HCT116 (cell line): ENCODE data around the gene NHERF1. TPM values are rescaled to one million over a fixed set of nuclear protein-coding genes. Genes with fewer than 3 reads are reported as not detected.

Source experiments
- ATAC-seq: fragments of 200-7000 bp; cut with Tn5 transposase; 2 replicates; pipeline ENCODE4 v1.9.1; 2020; ENCODE audit warnings: mild to moderate bottlenecking, moderate library complexity
- BruUV-seq: library from RNA; stranded (reverse); fragments of 400-500 nt; replicated peaks from 2 replicates; lab custom pipeline; 2021; lab: Mats Ljungman, UMichigan
- CTCF ChIA-PET: fragments of 300-600 bp; sonication (Branson Sonifier 250); formaldehyde crosslinking; loops from one replicate; lab custom pipeline; 2021; ENCODE audit warnings: antibody characterized with exemption; lab: Charles Lee
- POLR2A ChIA-PET: fragments of 300-600, 350-600 bp; sonication (Branson Sonifier 250); formaldehyde crosslinking; loops from one replicate; lab custom pipeline; 2021; ENCODE audit warnings: antibody characterized with exemption; lab: Charles Lee
- RAD21 ChIA-PET, 2 experiments: fragments of 300-600 bp; sonication (Branson Sonifier 250); formaldehyde crosslinking; loops; one replicate each; lab custom pipeline; 2023; ENCODE audit warnings: low total read pairs in 2 of 2; ENCODE audit not compliant: uncharacterized antibody in 2 of 2, unreplicated experiment in 2 of 2, low non-redundant PET in 1 of 2; lab: Charles Lee
- DNase-seq: peaks from one replicate; pipeline ENCODE4 v3.0.0-alpha.2; 2010; ENCODE audit warnings: low read depth, low spot score
- H2AFZ ChIP-seq: fragments of 200-600 bp; shearing (Covaris generic), sonication (generic); 2 replicates; pipeline ENCODE4 v1.6.1; 2017; ENCODE audit warnings: low read depth, mixed run types, mixed read lengths, antibody characterized with exemption, low read length; ENCODE audit not compliant: poor library complexity, severe bottlenecking
- H3K27ac ChIP-seq: 2 replicates; pipeline ENCODE4 v1.5.1; 2012; ENCODE audit warnings: low read depth, low read length
- H3K27me3 ChIP-seq: fragments of 200-600 bp; sonication (generic); 2 replicates; pipeline ENCODE4 v1.6.1; 2016; ENCODE audit warnings: mixed run types, low read length, mixed read lengths; ENCODE audit not compliant: insufficient read depth
- H3K36me3 ChIP-seq, 2 experiments: fragments of 200-500 bp in 1 of 2; fragments of 200-600 bp in 1 of 2; sonication (Bioruptor generic) in 1 of 2; sonication (generic) in 1 of 2; 2 replicates each; pipeline versions ENCODE4 v1.5.1 to v1.6.1; 2014 to 2016; ENCODE audit warnings: low read length in 2 of 2, inconsistent platforms in 1 of 2, mixed read lengths in 1 of 2, mixed run types in 1 of 2; ENCODE audit not compliant: insufficient read depth in 2 of 2, control insufficient read depth in 1 of 2
- H3K4me1 ChIP-seq, 2 experiments: fragments of 200-600 bp in 1 of 2; sonication (generic) in 1 of 2; 2 replicates each; pipeline versions ENCODE4 v1.5.1 to v1.6.1; 2012 to 2017; ENCODE audit warnings: low read length in 2 of 2, inconsistent platforms in 1 of 2, mild to moderate bottlenecking in 1 of 2, mixed read lengths in 1 of 2, mixed run types in 1 of 2, moderate library complexity in 1 of 2; ENCODE audit not compliant: insufficient read depth in 2 of 2, control insufficient read depth in 1 of 2
- H3K4me2 ChIP-seq: fragments of 200-600 bp; sonication (generic); 2 replicates; pipeline ENCODE4 v1.6.1; 2017; ENCODE audit warnings: mixed run types, low read length, mixed read lengths
- H3K4me3 ChIP-seq, 2 experiments: fragments of 200-600 bp in 1 of 2; sonication (generic) in 1 of 2; replicated peaks in 1 of 2; 2 replicates each; pipeline ENCODE4 v1.5.1; 2011 to 2016; ENCODE audit warnings: low read length in 2 of 2, control low read depth in 1 of 2, low read depth in 1 of 2, mild to moderate bottlenecking in 1 of 2, mixed read lengths in 1 of 2, mixed run types in 1 of 2
- H3K79me2 ChIP-seq: fragments of 200-600 bp; sonication (generic); 2 replicates; pipeline ENCODE4 v1.6.1; 2017; ENCODE audit warnings: mild to moderate bottlenecking, mixed run types, low read length, moderate library complexity, mixed read lengths; ENCODE audit not compliant: insufficient read depth
- H3K9ac ChIP-seq: fragments of 200-600 bp; sonication (generic); 2 replicates; pipeline ENCODE4 v1.6.1; 2016; ENCODE audit warnings: low read length, mixed read lengths
- H3K9me2 ChIP-seq: fragments of 200-600 bp; sonication (generic), shearing (Covaris generic); 2 replicates; pipeline ENCODE4 v1.6.1; 2017; ENCODE audit warnings: mixed run types, mild to moderate bottlenecking, moderate library complexity; ENCODE audit not compliant: insufficient read depth
- H3K9me3 ChIP-seq, 2 experiments: fragments of 200-500 bp in 1 of 2; fragments of 200-600 bp in 1 of 2; sonication (Bioruptor generic) in 1 of 2; sonication (generic) in 1 of 2; 2 replicates each; pipeline ENCODE4 v1.6.1; 2014 to 2017; ENCODE audit warnings: low read length in 2 of 2, mixed read lengths in 2 of 2, inconsistent platforms in 1 of 2, low read depth in 1 of 2, mild to moderate bottlenecking in 1 of 2, mixed run types in 1 of 2, moderate library complexity in 1 of 2; ENCODE audit not compliant: control insufficient read depth in 1 of 2, insufficient read depth in 1 of 2
- H4K20me1 ChIP-seq: fragments of 200-600 bp; sonication (generic), shearing (Covaris generic); 2 replicates; pipeline ENCODE4 v1.6.1; 2017; ENCODE audit warnings: mixed run types, mild to moderate bottlenecking, moderate library complexity; ENCODE audit not compliant: insufficient read depth
- ATF3 ChIP-seq: IDR thresholded peaks from 2 replicates; pipeline ENCODE4 v1.6.1; 2012
- CTCF ChIP-seq, 3 experiments: fragments of 200-600 bp in 1 of 3; sonication (generic) in 1 of 3; IDR thresholded peaks in 2 of 3; conservative IDR thresholded peaks in 1 of 3; 2 replicates each; pipeline ENCODE4 v1.5.1; 2012 to 2017; ENCODE audit warnings: low read depth in 2 of 3, low read length in 2 of 3, antibody characterized with exemption in 1 of 3, borderline replicate concordance in 1 of 3, control low read depth in 1 of 3, mild to moderate bottlenecking in 1 of 3, mixed read lengths in 1 of 3, mixed run types in 1 of 3, moderate library complexity in 1 of 3; ENCODE audit not compliant: insufficient read depth in 1 of 3
- EGR1 ChIP-seq: IDR thresholded peaks from 2 replicates; pipeline ENCODE4 v1.6.1; 2012; ENCODE audit warnings: low read depth
- ELF1 ChIP-seq: IDR thresholded peaks from 2 replicates; pipeline ENCODE4 v1.6.1; 2012; ENCODE audit warnings: low read depth, borderline replicate concordance
- EZH2 ChIP-seq: fragments of 200-600 bp; sonication (generic); IDR thresholded peaks from 2 replicates; pipeline ENCODE4 v1.6.1; 2017; ENCODE audit warnings: antibody characterized with exemption, mixed run types
- JUND ChIP-seq: IDR thresholded peaks from 2 replicates; pipeline ENCODE4 v1.6.1; 2012
- POLR2A ChIP-seq: IDR thresholded peaks from 2 replicates; pipeline ENCODE4 v1.7.0; 2011; ENCODE audit warnings: borderline replicate concordance; ENCODE audit not compliant: insufficient read depth, insufficient read length; ENCODE audit errors: extremely low read depth
- POLR2AphosphoS5 ChIP-seq: IDR thresholded peaks from 2 replicates; pipeline ENCODE4 v1.6.1; 2011; ENCODE audit warnings: mild to moderate bottlenecking, low read depth, low read length, moderate library complexity
- RAD21 ChIP-seq: IDR thresholded peaks from 2 replicates; pipeline ENCODE4 v1.6.1; 2012; ENCODE audit warnings: low read depth, mild to moderate bottlenecking
- REST ChIP-seq: IDR thresholded peaks from 2 replicates; pipeline ENCODE4 v1.6.1; 2012; ENCODE audit warnings: low read depth
- SP1 ChIP-seq: IDR thresholded peaks from 2 replicates; pipeline ENCODE4 v1.6.1; 2012; ENCODE audit warnings: low read depth
- SRF ChIP-seq: IDR thresholded peaks from 2 replicates; pipeline ENCODE4 v1.6.1; 2012; ENCODE audit warnings: low read depth
- intact Hi-C: fragments of 100-400 bp; cut with micrococcal nuclease; formaldehyde crosslinking; loops from 2 replicates; pipeline ENCODE4 v1.10.0; 2022
- total RNA-seq: library from RNA; stranded (reverse); gene quantifications from one replicate; pipeline ENCODE4 v1.2.1, GENCODE V29; 2021; ENCODE audit not compliant: unreplicated experiment
- TF ChIP-seq, protein P1 (sequence below): IDR thresholded peaks from 2 replicates; pipeline ENCODE4 v1.6.1; 2012

Gene NHERF1
- total RNA-seq, 1 experiment from 2014 or later = 129 TPM

DNA sequence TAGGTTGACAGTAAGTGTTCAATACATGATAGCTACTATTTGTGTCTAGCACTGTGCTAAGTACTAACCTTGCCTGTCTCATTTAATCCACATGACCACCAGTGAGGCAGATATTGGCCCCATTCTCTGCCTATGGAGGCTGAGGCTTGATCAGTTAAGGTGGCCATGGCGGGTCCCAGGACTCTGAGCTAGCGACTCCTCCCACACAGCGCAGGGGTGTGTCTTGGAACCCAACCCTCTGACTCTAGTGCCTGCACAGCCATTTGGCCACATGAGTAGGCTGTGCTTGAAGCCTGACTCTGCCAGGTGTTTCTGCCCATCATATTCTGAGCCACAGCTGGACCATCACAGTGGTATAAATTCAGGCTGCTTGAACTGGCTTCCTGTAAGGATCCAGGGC, 6.4 kb downstream of the NHERF1 start:
- no peak for ATAC-seq
- H3K27ac ChIP-seq = no peak overlapping the region
- no peaks in the 10 kb centered on the region for H3K27me3 ChIP-seq
- no peak overlapping the region for H3K9ac ChIP-seq
- no peaks in the 10 kb centered on the region for H3K9me3 ChIP-seq
- POLR2A ChIA-PET = no interaction called here
- CTCF ChIA-PET = interaction anchor here (1.2 to 1.8 kb wide), 3 partner anchors 10 to 98 kb away, joined by 4 to 6 read pairs (median 4); no protein-coding TSS in a partner anchor
- peaks cover 59 to 70% of the 10 kb centered on the region in 2 experiments for H3K4me1 ChIP-seq
- no TSS peak for BruUV-seq
- no peak overlapping the region for H3K4me3 ChIP-seq
- intact Hi-C loops = no loop called here
- no peak for DNase-seq
- H2AFZ ChIP-seq = no peak overlapping the region
- RAD21 ChIA-PET = no interaction called here
- H3K4me2 ChIP-seq = no peak overlapping the region
- peaks cover 0 to 2% of the 10 kb centered on the region in 2 experiments; a peak in 2 of 4 replicates for H3K36me3 ChIP-seq
- H3K9me2 ChIP-seq = no peaks in the 10 kb centered on the region
- H4K20me1 ChIP-seq = peaks cover 3% of the 10 kb centered on the region; the same call in 1 of the 2 replicates
- peaks cover 93% of the 10 kb centered on the region for H3K79me2 ChIP-seq
- TF ChIP-seq SP1 (no peak), EGR1 (no peak), ELF1 (no peak), POLR2AphosphoS5 (no peak), POLR2A (no peak), RAD21 (no peak), ATF3 (no peak), REST (no peak), CTCF (IDR thresholded peaks at IDR 0.05 in 2 of 3, conservative IDR thresholded peaks at IDR 0.05 in 1 of 3; ENCODE audit: borderline replicate concordance in 1 of 3, insufficient read depth in 1 of 3, low read depth in 2 of 3, low read length in 2 of 3) (no peak), EZH2 (no peak), SRF (no peak), JUND (no peak)
- TF ChIP-seq, protein P1, sequence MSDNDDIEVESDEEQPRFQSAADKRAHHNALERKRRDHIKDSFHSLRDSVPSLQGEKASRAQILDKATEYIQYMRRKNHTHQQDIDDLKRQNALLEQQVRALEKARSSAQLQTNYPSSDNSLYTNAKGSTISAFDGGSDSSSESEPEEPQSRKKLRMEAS = no peak
